Motor neuron (in vitro differentiated cells): ENCODE measurements around the gene PHKB. TPM values are rescaled to one million over a fixed set of nuclear protein-coding genes. Genes with fewer than 3 reads are reported as not detected.
A peak's percentile ranks its signal among the peaks of the same experiment; 100 is the strongest.
"Not testable (repeated sequence)": the region's sequence is repeated elsewhere in the genome, so short reads cannot be mapped to it uniquely, and the experiment has no call there.

Experiments
- ATAC-seq, 8 experiments: fragments of 200-7000 bp; cut with Tn5 transposase; replicated peaks in 6 of 8; 2 replicates each; pipeline ENCODE4 v1.8.0; 2021; ENCODE audit warnings: mild to moderate bottlenecking in 8 of 8, moderate library complexity in 8 of 8
- H3K27ac ChIP-seq, 2 donors: fragments of 250-450 bp; sonication (Bioruptor Pico); 2 replicates each; pipeline ENCODE4 v1.9.0; 2021; ENCODE audit warnings: antibody characterized with exemption in 2 of 2, mild to moderate bottlenecking in 2 of 2, moderate library complexity in 1 of 2
- H3K4me1 ChIP-seq, 2 donors: fragments of 250-450 bp; sonication (Bioruptor Pico); replicated peaks in 1 of 2; 2 replicates each; pipeline ENCODE4 v1.6.1; 2021; ENCODE audit warnings: antibody characterized with exemption in 2 of 2, mild to moderate bottlenecking in 2 of 2, moderate library complexity in 1 of 2
- H3K4me3 ChIP-seq, 5 donors: fragments of 250-450 bp; sonication (Bioruptor Pico); 2 replicates each; pipeline ENCODE4 v1.9.0; 2021; ENCODE audit warnings: antibody characterized with exemption in 5 of 5, mild to moderate bottlenecking in 5 of 5, moderate library complexity in 4 of 5
- WGBS, 10 experiments: fragments of 450-650 bp; shearing (Covaris generic); methylation state at CpG; one replicate each; pipeline ENCODE4 v1.0.0; 2022; 5-methylcytosine and 5-hydroxymethylcytosine counted together
- in situ Hi-C, 9 experiments: fragments of 400-800 bp; cut with MboI; loops; one replicate each; pipeline ENCODE4 v1.15.0; 2021; ENCODE audit warnings: low sequenced_read_pairs in 9 of 9, low pct_unique_long_range_greater_than_20kb in 2 of 9; ENCODE audit not compliant: unreplicated experiment in 9 of 9
- total RNA-seq, 8 experiments: library from RNA; unstranded; fragments of 300-600 nt; gene quantifications; 2 replicates each; pipeline versions ENCODE4 v1.2.3 to v1.2.4, GENCODE V29; 2022

Gene PHKB
- total RNA-seq, 8 experiments from 2014 or later, result 47.8 to 76.8 (median 63.4) TPM

- Histone ChIP-seq H3K4me3 (no peak overlapping the region), H3K4me1 (no peaks in the 10 kb centered on the region), H3K27ac (no peak overlapping the region)
- WGBS, 10 experiments, result 90 to 100% (median 100%) methylated on average over 1 to 3 of the region's 8 CpGs; no CpG with 5 or more reads in 4 of the 10 experiments
- no peak for ATAC-seq
- in situ Hi-C loops, result no loop called here
Observed at GRCh38 chr16:47533744-47534292, 72.7 kb downstream of the PHKB start.

DNA sequence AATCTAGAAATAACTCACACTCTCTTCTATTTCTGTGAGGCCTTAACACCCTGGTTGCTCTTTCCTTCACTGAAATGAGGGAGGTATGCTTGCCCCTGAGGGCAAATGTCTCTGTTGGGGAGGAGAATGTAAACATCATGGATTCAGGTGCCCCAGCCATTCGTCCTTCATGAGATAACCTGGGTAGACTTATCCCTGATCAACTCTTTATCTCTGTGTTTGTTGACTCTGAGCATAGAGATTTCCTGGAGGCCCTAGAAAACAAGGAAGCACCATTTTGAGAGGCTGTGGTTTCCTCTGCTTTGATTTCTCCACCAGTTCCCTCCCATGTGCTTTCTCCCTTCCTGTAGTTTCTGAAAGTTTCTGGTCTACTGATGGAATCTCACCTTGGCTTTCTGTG is 77.3 kb downstream of the PHKB start:
- 33 to 100% (median 88%) methylated on average over 1 of the region's 1 CpG; no CpG with 5 or more reads in 5 of the 10 experiments for WGBS, 10 experiments
- ATAC-seq, result no peak
- H3K4me1 ChIP-seq, result no peaks in the 10 kb centered on the region
- no peak overlapping the region for H3K27ac ChIP-seq
- H3K4me3 ChIP-seq, result no peak overlapping the region
- in situ Hi-C loops, result no loop called here

- in situ Hi-C loops, H3K4me1 ChIP-seq, ATAC-seq, H3K4me3 ChIP-seq, H3K27ac ChIP-seq: not testable (repeated sequence)
- 82 to 98% (median 92%) methylated on average over 1 to 12 of the region's 13 CpGs for WGBS, 10 experiments
Observed at GRCh38 chr16:47539707-47540670, 78.9 kb downstream of the PHKB start.

GRCh38 chr16:47541135-47541534 is 80.0 kb downstream of the PHKB start:
- ATAC-seq, in situ Hi-C loops, H3K27ac ChIP-seq, H3K4me1 ChIP-seq, H3K4me3 ChIP-seq: not testable (repeated sequence)
- 100% methylated on average over 1 of the region's 3 CpGs; no CpG with 5 or more reads in 7 of the 10 experiments for WGBS, 10 experiments

GRCh38 chr16:47544255-47544654 is 83.1 kb downstream of the PHKB start:
- H3K27ac ChIP-seq, H3K4me3 ChIP-seq, ATAC-seq, H3K4me1 ChIP-seq, in situ Hi-C loops: not testable (repeated sequence)
- 82 to 100% (median 94%) methylated on average over 3 to 6 of the region's 6 CpGs for WGBS, 10 experiments

DNA sequence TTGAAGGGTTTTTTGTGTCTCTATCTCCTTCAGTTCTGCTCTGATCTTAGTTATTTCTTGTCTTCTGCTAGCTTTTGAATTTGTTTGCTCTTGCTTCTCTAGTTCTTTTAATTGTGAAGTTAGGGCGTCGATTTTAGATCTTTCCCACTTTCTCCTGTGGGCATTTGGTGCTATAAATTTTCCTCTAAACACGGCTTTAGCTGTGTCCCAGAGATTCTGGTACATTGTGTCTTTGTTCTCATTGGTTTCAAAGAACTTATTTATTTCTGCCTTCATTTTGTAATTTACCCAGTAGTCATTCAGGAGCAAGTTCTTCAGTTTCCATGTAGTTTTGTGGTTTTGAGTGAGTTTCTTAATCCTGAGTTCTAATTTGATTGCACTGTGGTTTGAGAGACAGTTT is 90.1 kb downstream of the PHKB start:
- 80 to 100% (median 96%) methylated on average over 1 to 3 of the region's 3 CpGs for WGBS, 10 experiments
- H3K27ac ChIP-seq, H3K4me3 ChIP-seq, in situ Hi-C loops, H3K4me1 ChIP-seq, ATAC-seq: not testable (repeated sequence)

DNA sequence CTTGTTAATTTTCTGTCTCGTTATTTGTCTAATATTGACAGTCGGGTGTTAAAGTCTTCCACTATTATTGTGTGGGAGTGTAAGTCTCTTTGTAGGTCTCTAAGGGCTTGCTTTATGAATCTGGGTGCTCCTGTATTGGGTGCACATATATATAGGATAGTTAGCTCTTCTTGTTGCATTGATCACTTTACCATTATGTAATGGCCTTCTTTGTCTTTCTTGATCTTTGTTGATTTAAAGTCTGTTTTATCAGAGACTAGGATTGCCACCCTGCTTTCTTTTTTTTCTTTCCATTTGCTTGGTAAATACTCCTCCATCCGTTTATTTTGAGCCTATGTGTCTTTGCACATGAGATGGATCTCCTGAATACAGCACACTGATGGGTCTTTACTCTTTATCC is 90.6 kb downstream of the PHKB start:
- H3K4me1 ChIP-seq, in situ Hi-C loops, H3K27ac ChIP-seq, ATAC-seq, H3K4me3 ChIP-seq: not testable (repeated sequence)
- 94 to 100% (median 100%) methylated on average over 1 to 3 of the region's 3 CpGs for whole genome bisulfite sequencing, 10 experiments

- 92 to 100% (median 98%) methylated on average over 1 to 9 of the region's 11 CpGs; no CpG with 5 or more reads in 2 of the 10 experiments for WGBS, 10 experiments
- in situ Hi-C loops, result no loop called here
Observed at GRCh38 chr16:47553853-47554564, 92.9 kb downstream of the PHKB start.

DNA sequence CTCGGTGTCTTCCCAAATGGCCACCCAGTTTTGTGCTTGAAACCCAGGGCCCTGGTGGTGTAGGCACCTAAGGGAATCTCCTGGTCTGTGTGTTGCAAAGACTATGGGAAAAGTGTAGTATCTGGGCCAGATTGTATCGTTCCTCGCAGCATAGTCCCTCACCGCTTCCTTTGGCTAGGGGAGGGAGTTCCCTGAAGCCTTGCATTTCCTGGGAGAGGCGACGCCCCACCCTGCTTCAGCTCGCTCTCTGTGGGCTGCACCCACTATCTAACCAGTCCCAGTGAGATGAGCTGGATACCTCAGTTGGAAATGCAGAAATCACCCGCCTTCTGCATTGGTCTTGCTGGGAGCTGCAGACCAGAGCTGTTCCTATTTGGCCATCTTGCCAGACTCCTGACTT is 93.5 kb downstream of the PHKB start:
- in situ Hi-C loops, H3K4me3 ChIP-seq, H3K4me1 ChIP-seq, H3K27ac ChIP-seq: not testable (repeated sequence)
- peak in 3 of 8 experiments; percentile 34 to 93 (median 57) for ATAC-seq
- WGBS, 10 experiments, result 60 to 96% (median 90%) methylated on average over 1 to 6 of the region's 8 CpGs; no CpG with 5 or more reads in 7 of the 10 experiments

More at GRCh38 chr16:47553853-47554564, 92.9 kb downstream of the PHKB start:
- Histone ChIP-seq H3K27ac (no peak overlapping the region), H3K4me3 (no peak overlapping the region), H3K4me1 (no peaks in the 10 kb centered on the region)
- ATAC-seq, result no peak

GRCh38 chr16:47561286-47561685 is 100.2 kb downstream of the PHKB start:
- Histone ChIP-seq H3K27ac (no peak overlapping the region), H3K4me1 (no peaks in the 10 kb centered on the region), H3K4me3 (no peak overlapping the region)
- in situ Hi-C loops, result no loop called here
- no peak for ATAC-seq
- 80 to 100% (median 93%) methylated on average over 1 of the region's 1 CpG; no CpG with 5 or more reads in 2 of the 10 experiments for WGBS, 10 experiments

DNA sequence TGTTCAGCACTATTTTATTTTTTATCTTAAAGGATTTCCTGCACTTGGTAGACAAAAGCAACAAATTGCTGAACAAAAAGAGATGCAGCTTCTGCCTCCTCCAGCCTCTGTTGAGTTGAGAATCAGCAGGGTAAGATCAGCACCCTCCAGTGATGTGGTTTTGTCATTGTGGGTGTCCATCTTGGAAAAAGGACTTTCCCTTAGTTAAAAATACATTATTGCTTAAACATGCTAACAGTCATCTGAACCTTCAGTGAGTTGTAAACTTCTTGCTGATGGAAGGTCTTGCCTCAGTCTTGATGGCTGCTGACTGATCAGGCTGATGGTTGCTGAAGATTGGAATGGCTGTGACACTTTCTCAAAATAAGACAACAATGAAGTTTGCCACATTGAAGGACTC is 101.2 kb downstream of the PHKB start:
- Histone ChIP-seq H3K4me3 (no peak overlapping the region), H3K4me1 (no peaks in the 10 kb centered on the region), H3K27ac (no peak overlapping the region)
- ATAC-seq, result no peak
- in situ Hi-C loops, result no loop called here

- Histone ChIP-seq H3K27ac (no peak overlapping the region), H3K4me3 (no peak overlapping the region), H3K4me1 (no peaks in the 10 kb centered on the region)
- peak in 2 of 8 experiments; percentile 64 to 67 for ATAC-seq
- in situ Hi-C loops, result no loop called here
- 0 to 97% (median 83%) methylated on average over 2 to 6 of the region's 6 CpGs; no CpG with 5 or more reads in 2 of the 10 experiments for WGBS, 10 experiments
Observed at GRCh38 chr16:47565454-47565853, 104.3 kb downstream of the PHKB start.

DNA sequence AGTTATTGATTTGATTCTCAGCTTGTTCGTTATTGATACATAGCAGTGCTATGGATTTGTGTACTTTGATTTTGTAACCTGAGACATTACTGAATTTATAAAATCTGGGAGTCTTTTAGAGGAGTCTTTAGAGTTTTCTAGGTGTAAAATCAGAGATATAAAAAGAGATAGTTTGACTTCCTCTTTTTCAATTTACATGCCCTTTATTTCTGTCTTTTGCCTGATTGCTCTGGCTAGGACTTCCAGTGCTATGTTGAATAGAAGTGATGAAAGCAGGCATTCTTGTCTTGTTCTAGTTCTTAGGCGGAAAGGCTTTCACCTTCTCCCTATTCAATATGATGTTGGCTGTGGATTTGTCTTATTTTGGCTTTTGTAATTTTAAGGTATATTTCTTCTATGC is 106.2 kb downstream of the PHKB start:
- Histone ChIP-seq H3K4me1 (no peaks in the 10 kb centered on the region), H3K4me3 (no peak overlapping the region), H3K27ac (no peak overlapping the region)
- in situ Hi-C loops, result no loop called here
- 83 to 100% (median 92%) methylated on average over 1 to 2 of the region's 2 CpGs for WGBS, 10 experiments
- ATAC-seq, result no peak
